NK-92 treated with Interleukin-12 subunit alpha and Interleukin-12 subunit beta, amount 100 ng/mL, for 24 hours (cell line): Measurements from ENCODE around the gene INPP1.
A peak's percentile ranks its signal among the peaks of the same experiment; 100 is the strongest.
"Not testable (repeated sequence)": the region's sequence is repeated elsewhere in the genome, so short reads cannot be mapped to it uniquely, and the experiment has no call there.

ENCODE experiments used
- DNase-seq: peaks from one replicate; lab custom pipeline; 2025; lab: John Stamatoyannopoulos, UW

The INPP1 gene

DNA sequence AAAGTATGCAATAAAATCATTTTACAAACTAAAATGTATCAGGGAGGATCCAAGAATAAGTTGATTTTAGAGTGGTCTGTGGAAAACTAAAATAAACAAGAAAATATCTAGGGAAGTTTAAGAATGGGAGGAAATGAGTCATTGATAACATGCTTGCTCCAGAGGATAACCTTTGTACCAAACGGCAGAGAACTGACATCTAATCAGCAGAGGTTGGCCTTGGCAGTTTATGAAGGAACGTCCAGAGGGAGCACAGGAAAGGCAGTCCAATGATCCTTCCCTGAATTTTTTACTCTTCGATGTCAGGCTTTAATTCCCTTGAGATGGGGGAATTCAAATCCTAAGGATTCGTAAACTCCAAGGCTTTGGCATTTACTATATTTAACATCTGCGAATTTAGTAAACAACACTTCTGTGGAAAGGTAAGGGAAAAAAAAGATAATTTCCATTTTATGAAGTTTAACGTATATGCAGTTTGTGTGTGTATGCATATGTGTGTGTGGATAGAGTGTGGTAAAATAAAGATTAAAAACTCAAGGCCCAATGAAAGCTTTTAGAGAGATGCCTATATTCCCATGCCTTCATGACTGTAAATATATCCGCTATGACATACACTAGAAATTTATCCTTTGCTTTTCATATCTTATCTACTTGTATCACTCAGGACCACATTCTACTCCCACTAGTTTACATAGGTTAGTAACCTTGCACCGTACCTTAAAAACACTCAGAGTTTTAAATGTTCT lies 8.7 kb upstream of the INPP1 start:
- DNase-seq: no peak

DNA sequence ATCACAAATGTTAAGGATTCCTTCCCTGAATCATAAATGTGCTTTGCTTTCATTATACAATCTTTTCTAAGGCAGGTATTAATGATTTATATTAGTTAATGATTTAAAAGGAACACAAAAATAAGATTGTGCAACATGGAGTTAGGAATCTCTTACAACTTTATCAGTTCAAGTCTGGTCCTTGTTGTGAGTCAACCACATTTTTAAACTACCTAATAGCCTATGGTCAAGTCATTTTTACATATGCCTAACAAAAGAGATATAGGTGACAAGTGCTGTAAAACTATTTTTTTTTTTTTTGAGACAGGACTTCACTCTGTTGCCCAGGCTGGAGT lies 8.2 kb upstream of the INPP1 start:
- no peak for DNase-seq

DNA sequence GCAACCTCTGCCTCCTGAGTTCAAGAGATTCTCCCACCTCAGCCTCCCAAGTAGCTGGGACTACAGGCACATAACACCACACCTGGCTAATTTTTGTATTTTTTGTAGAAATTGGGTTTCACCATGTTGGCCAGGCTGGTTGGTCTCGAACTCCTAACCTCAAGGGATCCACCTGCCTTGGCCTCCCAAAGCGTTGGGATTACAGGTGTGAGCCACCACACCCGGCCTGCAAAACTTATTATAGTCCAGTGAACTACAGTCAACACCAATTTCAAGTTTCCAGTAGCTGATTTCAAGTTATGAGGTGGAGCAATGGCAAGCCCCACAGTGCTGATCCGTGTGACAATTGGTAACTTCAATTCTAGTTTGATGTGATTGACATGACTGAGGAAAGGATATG lies 7.8 kb upstream of the INPP1 start:
- not testable (repeated sequence) for DNase-seq

DNA sequence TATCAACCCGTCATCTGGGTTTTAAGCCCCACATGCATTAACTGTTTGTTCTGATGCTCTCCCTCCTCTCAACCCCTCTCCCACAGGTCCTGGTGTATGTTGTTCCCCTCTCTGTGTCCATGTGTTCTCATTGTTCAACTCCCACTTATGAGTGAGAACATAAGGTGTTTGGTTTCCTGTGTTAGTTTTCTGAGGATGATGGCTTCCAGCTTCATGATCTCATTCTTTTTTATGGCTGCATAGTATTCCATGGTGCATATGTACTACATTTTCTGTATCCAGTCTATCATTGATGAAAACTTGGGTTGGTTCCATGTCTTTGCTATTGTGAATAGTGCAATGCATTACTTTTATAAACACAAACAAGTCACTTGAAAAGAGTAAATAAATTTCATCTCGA lies 7.0 kb upstream of the INPP1 start:
- DNase-seq: no peak

DNA sequence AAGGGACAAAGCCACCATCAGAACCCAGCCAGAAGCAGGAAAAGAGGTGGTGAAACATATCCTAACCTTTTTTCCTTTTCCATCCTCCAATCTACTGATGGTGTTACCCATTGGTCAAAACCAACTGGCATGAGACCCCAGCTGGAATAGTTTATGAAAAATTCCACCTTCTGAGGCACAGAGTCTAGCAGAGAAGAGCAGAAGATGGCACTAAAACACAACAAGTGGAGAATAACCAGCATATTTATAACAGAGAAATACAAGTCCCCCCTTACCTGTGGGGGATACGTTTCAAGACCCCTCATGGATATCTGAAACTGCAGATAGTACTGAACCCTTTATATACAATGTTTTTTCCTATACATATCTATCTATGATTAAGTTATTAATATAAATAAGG lies 4.9 kb upstream of the INPP1 start:
- no peak for DNase-seq

DNA sequence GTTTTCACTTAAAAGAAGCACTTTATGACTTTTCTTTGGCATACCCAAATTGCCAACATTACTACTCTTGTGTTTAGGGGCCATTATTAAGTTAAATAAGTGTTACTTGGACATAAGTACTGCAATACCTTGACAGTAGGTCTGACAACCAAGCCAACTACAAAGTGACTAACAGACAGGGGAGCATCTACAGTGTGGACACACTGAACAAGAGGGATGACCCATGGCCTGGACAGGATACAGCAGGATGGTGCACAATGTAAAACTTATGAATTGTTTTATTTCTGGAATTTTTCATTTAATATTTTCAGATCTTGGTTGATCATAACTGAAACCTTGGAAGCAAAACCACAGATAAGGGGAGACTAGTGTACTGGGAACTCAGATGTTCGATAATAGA lies 4.0 kb upstream of the INPP1 start:
- DNase-seq: no peak

DNA sequence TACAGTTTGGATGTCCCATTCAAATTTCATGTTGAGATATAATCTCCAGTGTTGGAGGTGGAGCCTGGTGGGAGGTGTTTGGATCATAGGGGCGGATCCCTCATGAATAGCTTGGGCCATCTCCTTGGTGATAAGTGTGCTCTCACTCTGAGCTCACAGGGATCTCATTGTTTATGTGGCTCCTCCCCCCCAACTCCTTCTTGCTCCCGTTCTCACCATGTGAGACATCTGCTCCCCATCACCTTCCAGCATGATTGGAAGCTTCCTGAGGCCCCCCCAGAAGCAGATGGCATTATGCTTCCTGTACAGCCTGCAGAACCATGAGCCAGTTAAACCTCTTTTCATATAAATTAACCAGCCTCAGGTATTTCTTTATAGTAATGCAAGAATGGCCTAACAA lies 3.0 kb upstream of the INPP1 start:
- DNase-seq: no peak

DNA sequence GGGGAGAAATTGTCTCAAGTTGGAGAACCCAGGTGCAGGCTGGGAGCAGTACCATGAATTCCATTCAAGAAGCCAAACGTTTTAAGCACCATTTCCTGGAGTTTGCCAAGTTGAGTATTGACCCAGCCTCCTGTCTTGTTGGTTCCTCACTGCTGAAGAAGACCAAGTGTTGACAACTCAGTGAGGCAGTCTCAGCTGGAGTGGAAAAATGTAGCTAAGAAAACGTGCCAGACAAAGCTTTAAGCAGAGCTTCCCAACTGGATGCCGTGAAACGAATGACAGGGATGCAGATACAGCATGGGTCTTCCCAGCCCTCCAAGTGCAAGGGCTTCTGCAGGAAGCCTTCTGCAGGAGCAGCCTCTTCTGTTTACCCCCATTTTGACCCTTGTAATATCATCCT lies 778 bp upstream of the INPP1 start:
- DNase-seq: no peak

DNA sequence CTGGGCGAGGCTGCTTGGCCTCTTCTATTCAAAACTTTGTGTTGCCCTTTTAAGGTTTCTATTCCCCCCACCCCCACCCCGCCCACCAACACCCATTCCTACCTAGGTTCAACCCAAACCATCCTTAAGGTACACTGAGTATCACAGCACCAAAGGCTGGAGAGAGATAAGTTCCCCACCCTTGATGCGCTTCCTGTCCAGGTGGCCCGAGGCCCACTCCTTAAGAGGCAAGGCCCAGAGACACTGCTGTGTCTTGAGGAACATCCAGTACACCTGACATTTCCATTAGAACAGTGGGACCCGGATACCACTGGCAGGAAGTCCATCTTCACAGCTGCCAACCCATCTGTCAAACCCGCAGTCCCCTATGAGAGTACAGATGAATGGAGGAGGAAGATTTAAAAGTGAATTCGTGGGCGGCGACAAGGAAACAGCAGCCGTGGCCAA lies 277 bp upstream of the INPP1 start:
- DNase-seq: no peak

DNA sequence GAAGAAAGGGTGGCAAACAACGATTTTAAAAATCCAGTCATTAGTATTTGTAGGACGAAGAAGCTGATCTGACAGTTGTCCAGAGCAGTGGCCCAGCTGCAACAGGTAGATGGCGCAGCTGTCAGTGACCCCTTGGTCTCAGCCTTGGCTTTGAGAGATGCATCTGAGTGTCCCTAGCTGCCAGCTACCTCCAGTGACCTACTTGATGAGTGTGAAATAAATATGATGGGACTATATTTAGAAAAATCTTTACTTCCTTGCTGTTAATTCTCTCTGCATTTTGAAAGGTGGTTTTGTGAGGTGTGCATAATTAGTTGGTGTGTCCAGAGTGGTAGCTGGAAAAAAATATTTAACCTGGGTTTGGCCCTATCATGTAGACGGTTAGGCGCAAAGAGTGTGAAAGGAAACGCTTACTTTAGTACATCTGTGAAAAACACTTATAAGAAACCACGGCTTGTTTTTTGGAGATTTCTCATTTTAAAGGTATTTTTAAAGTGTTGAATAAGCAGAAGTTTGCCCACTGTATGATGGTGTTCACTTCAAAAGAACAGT lies 963 bp downstream of the INPP1 start:
- peak; percentile 65 for DNase-seq

DNA sequence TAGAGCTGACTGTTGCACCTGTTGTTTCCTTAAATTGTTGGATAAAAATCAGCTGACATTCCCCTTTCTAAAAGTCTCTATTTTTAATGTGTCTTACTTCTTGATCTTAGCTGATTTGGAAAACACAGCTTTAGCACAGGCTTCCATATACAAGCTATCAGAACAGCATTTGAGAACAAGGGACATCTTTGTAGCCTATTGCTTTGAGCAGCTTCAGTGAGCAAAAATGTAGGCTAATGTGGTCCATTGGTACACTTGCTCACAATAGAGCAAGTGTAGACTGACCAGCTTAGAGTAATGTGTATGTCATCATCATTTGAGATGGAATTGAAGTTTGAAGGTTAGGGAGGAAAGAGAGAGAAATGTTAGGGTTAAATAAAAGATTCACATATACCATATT lies 7.0 kb downstream of the INPP1 start:
- no peak for DNase-seq

DNA sequence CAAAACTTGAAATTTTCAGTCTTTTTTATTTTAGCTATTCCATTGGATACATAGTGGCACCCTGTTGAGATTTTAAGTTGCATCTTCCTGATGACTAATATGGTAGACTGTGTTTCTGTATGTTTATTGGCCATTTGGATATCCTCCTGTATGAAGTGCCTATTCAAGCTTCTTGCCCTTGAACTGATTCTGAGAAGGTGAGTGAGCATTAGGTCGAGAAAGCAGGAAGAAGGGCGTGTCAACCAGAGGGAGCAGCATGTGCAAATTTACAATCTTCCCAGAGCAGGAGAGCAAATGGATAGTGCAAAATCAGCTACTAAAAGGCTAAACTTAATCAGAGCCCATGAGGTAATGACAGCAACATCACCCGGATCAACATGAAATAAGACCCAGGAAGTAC lies 8.6 kb downstream of the INPP1 start:
- DNase-seq: no peak

DNA sequence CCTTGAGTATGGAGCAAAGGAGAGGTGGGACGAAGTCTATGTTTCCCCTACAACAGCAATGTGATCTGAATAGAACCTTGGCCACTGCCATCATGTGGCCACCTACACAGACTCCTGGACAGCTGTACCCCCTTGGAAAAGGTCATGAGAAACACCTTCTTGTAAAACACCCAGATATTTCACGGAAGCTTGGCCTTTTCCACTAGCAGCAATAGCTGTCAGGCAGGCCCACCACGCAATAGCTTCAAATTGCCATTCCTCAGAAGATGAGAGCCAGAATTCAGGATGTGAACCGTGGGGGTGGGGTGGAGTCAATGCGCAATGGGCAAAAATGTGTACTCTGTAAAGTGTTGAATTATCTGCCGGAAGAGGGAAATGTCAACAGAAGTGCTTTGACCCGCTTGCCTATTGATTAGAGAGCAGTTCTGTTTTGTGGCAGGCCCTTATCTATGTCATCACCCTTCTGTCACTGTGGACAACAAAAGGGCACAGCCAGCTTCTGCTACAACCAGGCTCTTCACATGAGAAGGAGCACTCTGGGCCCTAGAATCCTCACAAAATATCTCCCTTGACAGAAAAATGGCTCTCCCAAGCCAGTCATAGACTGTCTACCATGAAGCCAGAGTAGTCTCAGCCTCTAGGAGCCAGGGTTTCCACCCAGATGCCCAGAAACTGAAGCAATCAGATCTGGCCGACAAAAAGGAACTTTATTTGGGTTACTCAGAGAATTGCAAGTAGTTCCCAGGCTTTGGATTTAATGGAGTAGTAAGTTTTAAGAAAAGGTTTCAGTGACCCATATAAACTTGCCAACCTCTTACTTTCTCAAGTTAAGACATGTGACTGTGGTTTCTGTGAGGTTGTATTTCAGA lies 9.5 kb downstream of the INPP1 start:
- no peak for DNase-seq

DNA sequence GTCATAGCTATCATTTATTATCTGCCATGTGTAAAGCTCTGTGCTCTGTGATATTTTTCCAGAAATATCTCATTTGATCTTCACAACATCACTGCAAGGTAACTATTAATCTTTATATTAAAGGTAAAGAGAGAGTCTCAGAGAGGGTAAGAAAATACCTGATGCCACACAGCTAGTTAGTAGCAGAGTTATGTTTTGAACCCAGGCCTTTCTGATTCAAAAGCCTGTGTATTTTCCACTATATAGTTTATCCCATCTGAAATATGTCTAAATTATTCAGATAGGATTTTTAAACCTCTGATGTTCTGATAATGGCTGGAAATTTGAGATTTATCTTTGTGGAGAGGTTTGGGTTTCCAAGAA lies 10.1 kb downstream of the INPP1 start:
- DNase-seq: no peak

DNA sequence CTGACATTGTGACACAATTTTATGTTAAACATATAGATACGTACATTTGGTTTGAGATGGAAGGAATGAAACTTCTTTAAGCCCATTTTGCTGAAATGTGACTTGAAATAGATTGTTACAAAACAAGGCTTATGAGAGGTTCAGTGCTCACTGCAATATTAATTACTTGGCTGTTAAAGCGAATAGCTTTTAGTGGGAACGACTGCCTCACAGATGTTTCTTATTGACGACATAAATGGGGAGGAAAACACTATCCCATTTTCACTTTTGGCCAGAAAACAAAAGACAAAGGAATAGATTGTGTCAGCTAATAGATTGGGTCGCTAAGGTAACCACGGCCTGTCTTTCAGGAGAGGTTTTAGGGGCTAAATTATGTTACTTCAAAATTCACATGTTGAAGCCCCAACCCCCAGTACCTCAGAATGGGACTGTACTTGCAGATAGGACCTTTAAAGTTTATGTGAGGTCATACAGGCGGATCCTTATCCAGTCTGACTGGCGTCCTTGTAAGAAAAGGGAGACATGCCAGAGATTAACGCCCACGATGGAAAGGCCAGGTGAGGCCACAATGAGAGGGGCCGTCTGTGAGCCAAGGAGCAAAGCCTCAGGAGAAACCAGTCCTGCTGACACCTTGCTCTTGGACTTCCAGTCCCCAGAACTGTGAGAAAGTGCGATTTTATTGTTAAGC lies 10.8 kb downstream of the INPP1 start:
- no peak for DNase-seq

DNA sequence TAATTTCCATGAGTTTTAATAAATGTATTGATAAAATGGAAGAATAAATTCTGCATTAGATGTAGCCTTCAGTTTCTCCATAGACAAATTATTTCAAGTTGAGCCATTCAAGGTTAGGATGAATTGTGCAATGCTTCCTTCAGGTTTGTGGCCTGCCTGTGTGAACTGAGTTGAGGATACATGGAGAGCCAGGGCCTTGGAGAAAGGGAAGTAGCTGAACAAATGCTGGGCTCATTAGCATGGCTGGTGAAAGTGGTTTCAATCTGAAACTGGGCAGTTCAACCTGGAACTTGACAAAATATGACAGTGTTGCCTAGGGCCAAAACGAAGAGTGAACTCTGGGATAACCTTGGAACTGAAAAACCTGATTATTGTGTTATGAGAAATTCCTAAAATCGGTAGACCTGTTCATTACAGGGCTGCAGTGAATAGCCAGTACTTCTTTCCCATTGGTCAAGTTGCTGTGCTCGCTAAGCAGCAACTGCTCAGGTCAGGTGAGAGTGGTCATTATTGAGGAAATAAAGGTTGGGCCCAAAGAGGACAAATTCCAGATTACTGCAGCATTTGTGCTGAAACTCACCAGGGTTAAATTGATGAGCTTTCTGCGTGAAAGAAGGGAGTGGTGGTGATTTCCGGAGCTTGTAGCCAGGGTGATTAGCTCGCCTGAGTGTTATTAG lies 12.7 kb downstream of the INPP1 start:
- DNase-seq: no peak

DNA sequence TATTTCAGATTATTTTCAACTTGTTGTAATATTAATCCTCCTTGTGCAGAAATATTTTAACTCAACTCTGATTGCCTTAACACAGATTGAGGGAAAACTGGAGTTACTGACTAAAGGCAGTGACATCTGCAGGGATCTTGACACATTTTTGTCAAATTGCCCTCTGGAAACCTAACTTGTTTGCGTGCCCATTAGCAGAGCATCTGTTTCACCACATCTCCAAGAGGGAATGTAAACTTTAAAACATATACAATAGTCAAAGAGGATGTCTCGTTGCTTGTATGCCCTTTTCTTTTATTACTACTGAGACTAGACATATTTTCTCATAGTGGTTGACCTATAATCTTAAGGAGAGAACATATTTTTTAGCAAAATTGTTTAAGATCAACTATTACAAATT lies 14.2 kb downstream of the INPP1 start:
- DNase-seq: no peak

DNA sequence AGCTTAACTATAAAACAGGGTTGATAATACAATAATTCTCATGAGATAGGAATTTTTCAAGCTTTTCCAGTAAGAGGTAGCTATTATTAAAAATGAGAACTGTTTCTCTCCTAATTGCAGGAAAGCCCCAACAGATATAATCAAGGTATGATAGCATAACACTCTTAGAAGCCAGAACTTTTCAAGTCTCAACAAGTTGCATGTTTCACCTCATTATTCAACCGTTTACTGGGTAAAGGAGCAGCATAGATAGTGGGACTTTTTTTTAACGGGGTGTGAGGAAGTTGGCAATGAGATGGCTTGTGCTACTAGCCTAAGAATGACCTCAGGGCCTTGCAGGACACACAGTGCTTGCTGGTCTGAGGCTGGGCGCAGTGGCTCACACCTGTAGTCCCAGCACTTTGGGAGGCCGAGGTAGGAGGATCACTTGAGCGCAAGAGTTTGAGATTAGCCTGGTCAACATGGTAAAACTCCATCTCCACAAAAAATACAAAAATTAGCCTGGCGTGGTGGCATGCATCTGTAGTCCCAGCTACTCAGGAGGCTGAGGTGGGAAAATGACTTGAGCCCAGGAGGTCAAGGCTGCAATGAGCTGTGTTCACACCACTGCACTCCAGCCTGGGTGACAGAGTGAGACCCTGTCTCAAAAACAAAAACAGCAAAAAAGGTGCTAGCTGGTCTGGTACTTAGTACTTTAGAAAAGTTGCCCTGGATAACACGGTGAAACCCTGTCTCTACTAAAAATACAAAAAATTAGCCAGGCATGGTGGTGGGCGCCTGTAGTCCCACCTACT lies 15.5 kb downstream of the INPP1 start:
- not testable (repeated sequence) for DNase-seq

DNA sequence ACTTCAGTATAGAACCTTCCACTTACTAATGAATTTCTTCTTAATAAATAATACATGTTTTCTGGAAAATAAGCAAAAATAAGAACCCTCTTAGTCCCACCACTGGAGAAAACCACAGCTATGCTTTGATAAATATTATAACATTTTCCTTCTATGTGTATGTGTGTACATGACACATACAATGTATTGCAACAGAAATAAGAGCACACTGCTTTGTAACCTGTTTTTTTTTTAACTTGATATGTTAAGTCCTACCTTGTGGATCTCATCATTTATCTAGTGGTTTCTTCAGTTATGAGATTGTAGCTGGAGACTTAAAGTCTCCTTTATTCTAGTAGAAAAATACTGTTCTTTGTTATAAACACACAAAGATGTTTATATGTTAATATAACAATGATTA lies 17.2 kb downstream of the INPP1 start:
- DNase-seq: no peak

DNA sequence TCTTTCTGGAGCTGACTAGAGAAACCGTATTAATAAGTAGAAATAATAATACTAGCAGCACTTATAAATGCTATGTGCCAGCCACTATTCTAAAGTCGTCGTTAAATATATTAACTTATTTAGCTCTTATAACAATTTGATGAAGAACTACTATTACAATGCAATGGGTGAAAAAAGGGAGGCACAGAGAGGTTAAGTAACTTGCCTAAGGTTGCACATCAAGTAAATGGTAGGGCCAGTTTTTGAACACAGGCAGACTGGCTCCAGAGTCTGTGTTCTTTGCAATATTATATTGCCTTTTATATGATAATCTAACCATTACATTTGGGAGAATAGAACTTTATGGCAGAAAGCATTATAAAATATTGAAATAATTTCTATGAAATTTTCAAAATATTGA lies 17.6 kb downstream of the INPP1 start:
- no peak for DNase-seq

DNA sequence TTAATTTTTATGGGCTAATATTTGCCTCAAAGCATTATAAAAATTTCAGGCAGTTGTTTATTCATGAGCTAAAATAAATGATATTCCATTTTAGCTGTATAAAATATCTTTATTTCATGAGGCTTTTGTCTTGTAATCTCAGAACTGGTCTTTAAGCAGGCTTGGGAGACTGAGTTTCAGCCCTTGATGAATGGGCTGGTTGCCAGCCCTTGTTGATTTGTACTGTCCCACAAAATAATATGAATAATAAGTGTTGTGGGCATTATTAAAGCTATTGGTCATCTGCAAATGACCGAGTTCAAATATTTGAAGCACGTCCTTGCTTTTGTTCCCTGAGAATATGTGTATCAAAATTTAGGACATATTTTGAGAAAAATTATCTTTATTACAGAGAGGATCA lies 18.2 kb downstream of the INPP1 start:
- no peak for DNase-seq
